AG04450 (cell line): ENCODE data around the gene PAN3. TPM values are rescaled to one million over a fixed set of nuclear protein-coding genes. Genes with fewer than 3 reads are reported as not detected.

Experiments
- CTCF ChIA-PET: fragments of 300-600, 350-600 bp; formaldehyde crosslinking; extraction: SDS; loops from one replicate; lab custom pipeline; 2022; ENCODE audit warnings: antibody characterized with exemption, inconsistent platforms; lab: Charles Lee
- POLR2A ChIA-PET: fragments of 350-600 bp; formaldehyde crosslinking; extraction: SDS; loops from one replicate; lab custom pipeline; 2021; ENCODE audit warnings: antibody characterized with exemption, inconsistent platforms; lab: Yijun Ruan, JAX
- DNase-seq: peaks from one replicate; pipeline ENCODE4 v3.0.0-alpha.2; 2011; ENCODE audit warnings: low read depth, low spot score
- H3K27ac ChIP-seq: one replicate; pipeline ENCODE4 v1.5.1; 2012; ENCODE audit warnings: low read depth, low read length, control low read depth
- H3K27me3 ChIP-seq: one replicate; pipeline ENCODE4 v1.6.0; 2012; ENCODE audit warnings: low read length; ENCODE audit not compliant: control insufficient read depth, insufficient read depth
- H3K4me3 ChIP-seq: 2 replicates; pipeline ENCODE4 v1.5.1; 2011; ENCODE audit warnings: mild to moderate bottlenecking, low read depth, low read length, control low read depth
- H3K9me3 ChIP-seq: 2 replicates; pipeline ENCODE4 v1.5.1; 2012; ENCODE audit warnings: low read length; ENCODE audit not compliant: control insufficient read depth, insufficient read depth
- CTCF ChIP-seq: IDR thresholded peaks from 2 replicates; pipeline ENCODE4 v1.5.1; 2011; ENCODE audit warnings: low read depth, low read length, control low read depth, inconsistent platforms
- polyA plus RNA-seq: library from polyadenylated mRNA; depleted of rRNA; stranded (reverse); fragments of >200 nt; gene quantifications from 2 replicates; pipeline ENCODE4 v1.2.3, GENCODE V29; 2011

The PAN3 gene
- polyA plus RNA-seq, 1 experiment: 17.8 TPM

- POLR2A ChIA-PET: no interaction called here
- CTCF ChIA-PET: no interaction called here
- H3K27me3 ChIP-seq: no peaks in the 10 kb centered on the region
- H3K4me3 ChIP-seq: no peak overlapping the region
- H3K9me3 ChIP-seq: no peaks in the 10 kb centered on the region
- H3K27ac ChIP-seq: no peak overlapping the region
- no peak for DNase-seq
- TF ChIP-seq CTCF: no peak
These were observed 10.3 kb upstream of the PAN3 start for GRCh38 chr13:28128030-28128429.

- Histone ChIP-seq H3K27ac (no peak overlapping the region), H3K27me3 (no peaks in the 10 kb centered on the region), H3K9me3 (no peaks in the 10 kb centered on the region), H3K4me3 (no peak overlapping the region)
- ChIA-PET POLR2A (no interaction called here), CTCF (no interaction called here)
- TF ChIP-seq CTCF: no peak
- DNase-seq: no peak
These were observed 9.4 kb upstream of the PAN3 start for GRCh38 chr13:28128926-28129325.

- CTCF ChIA-PET: interaction anchor here (0.9 kb wide), 1 partner anchor 9 kb away, joined by 3 read pairs; the partner anchor contains the start of gene PAN3
- H3K9me3 ChIP-seq: no peaks in the 10 kb centered on the region
- no peak for DNase-seq
- no peak for TF ChIP-seq CTCF
- H3K27me3 ChIP-seq: no peaks in the 10 kb centered on the region
- H3K4me3 ChIP-seq: no peak overlapping the region
- POLR2A ChIA-PET: interaction anchor here (0.5 to 1.4 kb wide), 2 partner anchors 10 to 77 kb away, joined by 3 to 5 read pairs; no protein-coding TSS in a partner anchor
- no peak overlapping the region for H3K27ac ChIP-seq
These were observed 8.2 kb upstream of the PAN3 start for GRCh38 chr13:28129911-28130693.

- no peak for DNase-seq
- Histone ChIP-seq H3K9me3 (no peaks in the 10 kb centered on the region), H3K4me3 (no peak overlapping the region), H3K27ac (no peak overlapping the region), H3K27me3 (no peaks in the 10 kb centered on the region)
- POLR2A ChIA-PET: interaction anchor here (0.6 kb wide), 1 partner anchor 30 kb away, joined by 3 read pairs; no protein-coding TSS in a partner anchor
- CTCF ChIA-PET: interaction anchor here (1.1 kb wide), 1 partner anchor 8 kb away, joined by 5 read pairs; no protein-coding TSS in a partner anchor
- no peak for TF ChIP-seq CTCF
These were observed 6.7 kb upstream of the PAN3 start for GRCh38 chr13:28131646-28132045.

- H3K27me3 ChIP-seq: no peaks in the 10 kb centered on the region
- no peaks in the 10 kb centered on the region for H3K9me3 ChIP-seq
- DNase-seq: no peak
- no peak for TF ChIP-seq CTCF
- peak overlapping the region; percentile 92 for H3K4me3 ChIP-seq
- POLR2A ChIA-PET: interaction anchor here (1.2 kb wide), 1 partner anchor 9 kb away, joined by 3 read pairs; no protein-coding TSS in a partner anchor
- CTCF ChIA-PET: no interaction called here
- no peak overlapping the region for H3K27ac ChIP-seq
These were observed 1.4 kb upstream of the PAN3 start for GRCh38 chr13:28136916-28137315.
